ENCODE results near the gene AKR1A1. TPM values are rescaled to one million over a fixed set of nuclear protein-coding genes. Genes with fewer than 3 reads are reported as not detected.
A peak's percentile ranks its signal among the peaks of the same experiment; 100 is the strongest.

AKR1A1 gene
- total and polyA plus RNA-seq, 2 experiments from 2014 or later: 186 to 271 TPM

DNA sequence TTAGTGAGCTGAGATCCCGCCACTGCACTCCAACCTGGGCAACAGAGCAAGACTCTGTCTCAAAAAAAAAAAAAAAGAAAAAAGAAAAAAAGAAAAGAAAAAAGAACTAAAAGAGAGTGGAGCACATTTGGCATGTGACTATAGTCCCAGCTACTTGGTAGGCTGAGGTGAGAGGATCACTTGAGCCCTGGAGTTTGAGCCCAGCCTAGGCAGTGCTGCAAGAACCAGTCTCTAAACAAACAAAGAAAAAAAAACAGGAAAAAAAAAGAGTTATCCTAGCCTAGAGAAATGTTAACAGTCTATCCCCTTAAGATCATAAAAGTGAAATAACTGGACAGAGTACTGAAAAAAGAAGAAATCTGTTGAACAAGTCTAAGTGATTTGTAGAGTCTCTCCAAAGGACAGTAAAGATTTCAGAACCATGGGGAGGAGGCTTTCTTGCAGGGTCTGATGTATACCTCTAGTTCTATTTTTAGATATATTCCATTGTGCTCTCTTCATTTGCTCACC, 24.4 kb upstream of the AKR1A1 start:
- Histone ChIP-seq H3K9me3 (ENCODE audit: low read depth) (no peaks in the 10 kb centered on the region), H2AFZ (no peak overlapping the region), H3K9me2 (replicated peaks; ENCODE audit: insufficient read depth) (no peaks in the 10 kb centered on the region), H3K27me3 (no peaks in the 10 kb centered on the region), H3K4me1 (ENCODE audit: insufficient read depth) (no peaks in the 10 kb centered on the region), H4K20me1 (ENCODE audit: insufficient read depth, poor library complexity, severe bottlenecking) (no peaks in the 10 kb centered on the region), H3K79me2 (peaks cover 4% of the 10 kb centered on the region), H3K4me3 (no peak overlapping the region), H3K36me3 (replicated peaks; ENCODE audit: insufficient read depth, low read depth) (no peaks in the 10 kb centered on the region), H3K27ac (peak overlapping the region; percentile 1), H3K4me2 (no peak overlapping the region)
- peak; percentile 66 for DNase-seq (ENCODE audit: low spot score)
- WGBS (ENCODE audit: low lambda C conversion rate, missing lambda C conversion rate): 88% methylated on average over 1 of the region's 1 CpG
- no peak for TF ChIP-seq EZH2 (IDR thresholded peaks at IDR 0.05; ENCODE audit: borderline replicate concordance)
- TF ChIP-seq, protein P1, sequence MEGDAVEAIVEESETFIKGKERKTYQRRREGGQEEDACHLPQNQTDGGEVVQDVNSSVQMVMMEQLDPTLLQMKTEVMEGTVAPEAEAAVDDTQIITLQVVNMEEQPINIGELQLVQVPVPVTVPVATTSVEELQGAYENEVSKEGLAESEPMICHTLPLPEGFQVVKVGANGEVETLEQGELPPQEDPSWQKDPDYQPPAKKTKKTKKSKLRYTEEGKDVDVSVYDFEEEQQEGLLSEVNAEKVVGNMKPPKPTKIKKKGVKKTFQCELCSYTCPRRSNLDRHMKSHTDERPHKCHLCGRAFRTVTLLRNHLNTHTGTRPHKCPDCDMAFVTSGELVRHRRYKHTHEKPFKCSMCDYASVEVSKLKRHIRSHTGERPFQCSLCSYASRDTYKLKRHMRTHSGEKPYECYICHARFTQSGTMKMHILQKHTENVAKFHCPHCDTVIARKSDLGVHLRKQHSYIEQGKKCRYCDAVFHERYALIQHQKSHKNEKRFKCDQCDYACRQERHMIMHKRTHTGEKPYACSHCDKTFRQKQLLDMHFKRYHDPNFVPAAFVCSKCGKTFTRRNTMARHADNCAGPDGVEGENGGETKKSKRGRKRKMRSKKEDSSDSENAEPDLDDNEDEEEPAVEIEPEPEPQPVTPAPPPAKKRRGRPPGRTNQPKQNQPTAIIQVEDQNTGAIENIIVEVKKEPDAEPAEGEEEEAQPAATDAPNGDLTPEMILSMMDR (IDR thresholded peaks at IDR 0.05; ENCODE audit: poor library complexity): no peak
- TF ChIP-seq EZH2phosphoT487 (IDR thresholded peaks at IDR 0.05; ENCODE audit: low read depth, severe bottlenecking, unreplicated experiment): no peak

DNA sequence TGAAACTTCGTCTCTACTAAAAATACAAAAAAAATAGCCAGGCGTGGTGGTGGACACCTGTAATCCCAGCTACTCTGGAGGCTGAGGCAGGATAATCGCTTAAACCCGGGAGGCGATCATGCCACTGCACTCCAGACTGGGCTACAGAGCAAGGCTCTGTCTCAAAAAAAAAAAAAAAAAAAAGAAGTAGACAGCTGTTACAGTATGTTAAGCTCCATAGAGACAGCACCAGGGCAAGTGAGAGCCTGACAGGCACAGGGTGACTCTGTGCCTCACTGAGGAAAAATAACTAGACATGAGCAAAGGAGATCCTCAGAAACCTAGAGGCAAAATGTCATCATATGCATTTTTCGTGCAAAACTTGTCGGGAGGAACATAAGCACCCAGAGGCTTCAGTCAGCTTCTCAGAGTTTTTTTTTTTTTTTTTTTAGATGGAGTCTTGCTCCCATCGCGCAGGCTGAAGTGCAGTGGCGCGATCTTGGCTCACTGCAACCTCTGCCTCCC, 19.9 kb upstream of the AKR1A1 start:
- Histone ChIP-seq H3K27ac (no peak overlapping the region), H3K36me3 (replicated peaks; ENCODE audit: insufficient read depth, low read depth) (no peaks in the 10 kb centered on the region), H3K4me3 (no peak overlapping the region), H3K9me3 (ENCODE audit: low read depth) (no peaks in the 10 kb centered on the region), H3K27me3 (no peaks in the 10 kb centered on the region), H3K9me2 (replicated peaks; ENCODE audit: insufficient read depth) (no peaks in the 10 kb centered on the region), H3K79me2 (no peaks in the 10 kb centered on the region), H3K4me2 (no peak overlapping the region), H2AFZ (no peak overlapping the region), H4K20me1 (ENCODE audit: insufficient read depth, poor library complexity, severe bottlenecking) (no peaks in the 10 kb centered on the region), H3K4me1 (ENCODE audit: insufficient read depth) (no peaks in the 10 kb centered on the region)
- TF ChIP-seq EZH2phosphoT487 (IDR thresholded peaks at IDR 0.05; ENCODE audit: low read depth, severe bottlenecking, unreplicated experiment): no peak
- TF ChIP-seq, protein P1 (IDR thresholded peaks at IDR 0.05; ENCODE audit: poor library complexity): no peak
- no peak for TF ChIP-seq EZH2 (IDR thresholded peaks at IDR 0.05; ENCODE audit: borderline replicate concordance)
- 95% methylated on average over 11 of the region's 11 CpGs for WGBS (ENCODE audit: low lambda C conversion rate, missing lambda C conversion rate)
- DNase-seq (ENCODE audit: low spot score): no peak

DNA sequence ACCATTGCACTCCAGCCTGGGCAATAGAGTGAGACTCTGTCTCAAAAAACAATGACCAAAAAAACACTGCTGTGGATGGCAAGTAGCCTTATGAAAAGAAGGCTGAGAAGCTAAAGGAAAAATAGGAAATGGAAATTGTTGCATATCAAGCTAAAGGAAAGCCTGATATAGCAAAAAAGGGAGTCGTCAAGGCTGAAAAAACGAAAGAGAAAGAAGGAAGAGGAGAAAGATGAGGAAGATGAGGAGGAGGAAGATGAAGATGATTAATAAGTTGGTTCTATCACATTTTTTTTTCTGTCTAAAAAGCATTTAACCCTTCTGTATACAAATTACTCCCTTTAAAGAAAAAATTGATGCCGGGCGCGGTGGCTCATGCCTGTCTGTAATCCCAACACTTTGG, 18.8 kb upstream of the AKR1A1 start:
- 90% methylated on average over 5 of the region's 5 CpGs for WGBS (ENCODE audit: low lambda C conversion rate, missing lambda C conversion rate)
- Histone ChIP-seq H3K9me2 (replicated peaks; ENCODE audit: insufficient read depth) (no peaks in the 10 kb centered on the region), H2AFZ (no peak overlapping the region), H3K4me3 (no peak overlapping the region), H3K27me3 (no peaks in the 10 kb centered on the region), H3K27ac (no peak overlapping the region), H3K4me2 (no peak overlapping the region), H3K79me2 (no peaks in the 10 kb centered on the region), H3K36me3 (replicated peaks; ENCODE audit: insufficient read depth, low read depth) (no peaks in the 10 kb centered on the region), H3K4me1 (ENCODE audit: insufficient read depth) (no peaks in the 10 kb centered on the region), H4K20me1 (ENCODE audit: insufficient read depth, poor library complexity, severe bottlenecking) (no peaks in the 10 kb centered on the region), H3K9me3 (ENCODE audit: low read depth) (no peaks in the 10 kb centered on the region)
- no peak for DNase-seq (ENCODE audit: low spot score)
- TF ChIP-seq EZH2phosphoT487 (IDR thresholded peaks at IDR 0.05; ENCODE audit: low read depth, severe bottlenecking, unreplicated experiment) (no peak), EZH2 (IDR thresholded peaks at IDR 0.05; ENCODE audit: borderline replicate concordance) (no peak)
- TF ChIP-seq, protein P1 (IDR thresholded peaks at IDR 0.05; ENCODE audit: poor library complexity): no peak

Measured in hepatocyte (in vitro differentiated cells).